IMR-90 (cell line): ENCODE results near the gene CCDC138. TPM values are rescaled to one million over a fixed set of nuclear protein-coding genes. Genes with fewer than 3 reads are reported as not detected.

Experiments used
- ATAC-seq: fragments of 200-7000 bp; cut with Tn5 transposase; 2 replicates; pipeline ENCODE4 v1.9.1; 2020; ENCODE audit warnings: low read depth, mild to moderate bottlenecking, moderate library complexity
- BruUV-seq: library from RNA; stranded (reverse); fragments of 400-500 nt; replicated peaks from 2 replicates; lab custom pipeline; 2021; lab: Mats Ljungman, UMichigan
- CTCF ChIA-PET: fragments of 300-600 bp; formaldehyde crosslinking; extraction: SDS; loops from one replicate; lab custom pipeline; 2021; ENCODE audit warnings: antibody characterized with exemption; lab: Yijun Ruan, JAX
- POLR2A ChIA-PET: fragments of 300-600 bp; sonication (Branson Sonifier 250); formaldehyde crosslinking; loops from one replicate; lab custom pipeline; 2022; ENCODE audit warnings: antibody characterized with exemption; ENCODE audit not compliant: unreplicated experiment; lab: Charles Lee
- DNase-seq: peaks from one replicate; pipeline ENCODE4 v3.0.0; 2013
- H2AFZ ChIP-seq: replicated peaks from 2 replicates; pipeline ENCODE3; 2013; ENCODE audit warnings: low read length, mild to moderate bottlenecking; ENCODE audit not compliant: poor library complexity
- H2AK5ac ChIP-seq: 2 replicates; pipeline ENCODE4 v1.6.1; 2013; ENCODE audit warnings: low read depth, low read length, inconsistent platforms
- H2AK9ac ChIP-seq: replicated peaks from 2 replicates; pipeline ENCODE3; 2013; ENCODE audit warnings: mild to moderate bottlenecking, low read depth, low read length, moderate library complexity; ENCODE audit not compliant: poor library complexity
- H2BK120ac ChIP-seq: 2 replicates; pipeline ENCODE4 v1.6.1; 2013; ENCODE audit warnings: low read depth, low read length, inconsistent platforms
- H2BK15ac ChIP-seq: 3 replicates; pipeline ENCODE4 v1.6.1; 2013; ENCODE audit warnings: low read depth, low read length, inconsistent platforms
- H2BK20ac ChIP-seq: 2 replicates; pipeline ENCODE4 v1.6.1; 2013; ENCODE audit warnings: low read depth, mild to moderate bottlenecking, inconsistent platforms, low read length, moderate library complexity
- H2BK5ac ChIP-seq: 2 replicates; pipeline ENCODE4 v1.6.1; 2013; ENCODE audit warnings: mild to moderate bottlenecking, low read depth, low read length, inconsistent platforms; ENCODE audit not compliant: poor library complexity, severe bottlenecking
- H3K14ac ChIP-seq: replicated peaks from 2 replicates; pipeline ENCODE4 v1.6.1; 2013; ENCODE audit warnings: low read depth, low read length, inconsistent platforms
- H3K18ac ChIP-seq: 2 replicates; pipeline ENCODE4 v1.6.1; 2013; ENCODE audit warnings: low read depth, low read length, control low read depth
- H3K23ac ChIP-seq: 2 replicates; pipeline ENCODE4 v1.6.1; 2013; ENCODE audit warnings: low read depth, low read length, inconsistent platforms
- H3K27ac ChIP-seq: 2 replicates; pipeline ENCODE4 v1.5.1; 2013; ENCODE audit warnings: mild to moderate bottlenecking, control low read depth, low read length; ENCODE audit not compliant: insufficient read depth
- H3K27me3 ChIP-seq: 2 replicates; pipeline ENCODE4 v1.6.1; 2013; ENCODE audit warnings: low read length; ENCODE audit not compliant: control insufficient read depth, insufficient read depth
- H3K36me3 ChIP-seq: 2 replicates; pipeline ENCODE4 v1.6.1; 2013; ENCODE audit warnings: low read length, mixed read lengths; ENCODE audit not compliant: control insufficient read depth, insufficient read depth
- H3K4ac ChIP-seq: 2 replicates; pipeline ENCODE4 v1.6.1; 2013; ENCODE audit warnings: low read depth, low read length, inconsistent platforms
- H3K4me1 ChIP-seq: 2 replicates; pipeline ENCODE4 v1.6.1; 2013; ENCODE audit warnings: low read length, mixed read lengths; ENCODE audit not compliant: control insufficient read depth, insufficient read depth
- H3K4me2 ChIP-seq: 2 replicates; pipeline ENCODE4 v1.6.1; 2013; ENCODE audit warnings: low read depth, mild to moderate bottlenecking, control low read depth, low read length, moderate library complexity
- H3K4me3 ChIP-seq: 2 replicates; pipeline ENCODE4 v1.5.1; 2013; ENCODE audit warnings: low read depth, mild to moderate bottlenecking, control low read depth, low read length, moderate library complexity; ENCODE audit not compliant: insufficient read depth
- H3K56ac ChIP-seq: 2 replicates; pipeline ENCODE4 v1.6.1; 2013; ENCODE audit warnings: low read length, inconsistent platforms; ENCODE audit not compliant: insufficient read depth; ENCODE audit errors: extremely low read depth
- H3K79me1 ChIP-seq, 2 experiments: 2 replicates each; pipeline ENCODE4 v1.6.1; 2013; ENCODE audit warnings: low read length in 2 of 2, inconsistent platforms in 1 of 2, low read depth in 1 of 2
- H3K9ac ChIP-seq: 2 replicates; pipeline ENCODE4 v1.6.1; 2013; ENCODE audit warnings: low read depth, low read length, control low read depth
- H3K9me1 ChIP-seq: 2 replicates; pipeline ENCODE4 v1.6.1; 2013; ENCODE audit warnings: low read length, inconsistent platforms; ENCODE audit not compliant: insufficient read depth
- H3K9me3 ChIP-seq: 2 replicates; pipeline ENCODE4 v1.6.1; 2013; ENCODE audit warnings: low read length; ENCODE audit not compliant: control insufficient read depth, insufficient read depth
- H4K20me1 ChIP-seq: 2 replicates; pipeline ENCODE4 v1.6.1; 2013; ENCODE audit warnings: low read length, inconsistent platforms; ENCODE audit not compliant: insufficient read depth
- H4K5ac ChIP-seq: 2 replicates; pipeline ENCODE4 v1.6.1; 2013; ENCODE audit warnings: mild to moderate bottlenecking, low read depth, low read length, control low read depth
- H4K8ac ChIP-seq, 2 experiments: 2 replicates each; pipeline ENCODE4 v1.6.1; 2013; ENCODE audit warnings: low read depth in 2 of 2, low read length in 2 of 2, control low read depth in 1 of 2, inconsistent platforms in 1 of 2
- H4K91ac ChIP-seq: 2 replicates; pipeline ENCODE4 v1.6.1; 2013; ENCODE audit warnings: low read depth, low read length, inconsistent platforms; ENCODE audit not compliant: insufficient read depth
- BHLHE40 ChIP-seq: fragments of 150-350 bp; IDR thresholded peaks from 2 replicates; pipeline ENCODE4 v1.6.1; 2016; ENCODE audit warnings: mild to moderate bottlenecking, low read depth, low read length
- CEBPB ChIP-seq: IDR thresholded peaks from 2 replicates; pipeline ENCODE4 v1.6.1; 2012; ENCODE audit warnings: low read depth, low read length, improper control_type of control experiment
- CHD1 ChIP-seq: IDR thresholded peaks from 2 replicates; pipeline ENCODE4 v1.6.1; 2012; ENCODE audit warnings: low read depth, low read length, improper control_type of control experiment
- ELK1 ChIP-seq: fragments of 150-350 bp; IDR thresholded peaks from 2 replicates; pipeline ENCODE4 v1.6.1; 2016; ENCODE audit warnings: low read depth, mild to moderate bottlenecking, low read length, moderate library complexity, borderline replicate concordance
- FOS ChIP-seq: fragments of 150-350 bp; IDR thresholded peaks from 2 replicates; pipeline ENCODE4 v1.6.1; 2016; ENCODE audit warnings: low read depth, low read length
- MAFK ChIP-seq: IDR thresholded peaks from 2 replicates; pipeline ENCODE4 v1.6.1; 2012; ENCODE audit warnings: low read depth, low read length, improper control_type of control experiment
- MAZ ChIP-seq: IDR thresholded peaks from 2 replicates; pipeline ENCODE4 v1.6.1; 2012; ENCODE audit warnings: low read depth, mild to moderate bottlenecking, low read length, improper control_type of control experiment, moderate library complexity, borderline replicate concordance
- MXI1 ChIP-seq: IDR thresholded peaks from 2 replicates; pipeline ENCODE4 v1.6.1; 2012; ENCODE audit warnings: low read depth, mild to moderate bottlenecking, low read length, moderate library complexity, borderline replicate concordance
- NFE2L2 ChIP-seq: fragments of 150-350 bp; IDR thresholded peaks from 2 replicates; pipeline ENCODE4 v1.6.1; 2016; ENCODE audit warnings: low read depth, mild to moderate bottlenecking, low read length
- POLR2A ChIP-seq: IDR thresholded peaks from 2 replicates; pipeline ENCODE4 v1.6.1; 2012; ENCODE audit warnings: mild to moderate bottlenecking, low read depth, low read length
- RAD21 ChIP-seq: IDR thresholded peaks from 2 replicates; pipeline ENCODE4 v1.6.1; 2012; ENCODE audit warnings: low read length, improper control_type of control experiment
- RCOR1 ChIP-seq: IDR thresholded peaks from 2 replicates; pipeline ENCODE4 v1.6.1; 2012; ENCODE audit warnings: mild to moderate bottlenecking, low read length, improper control_type of control experiment; ENCODE audit not compliant: insufficient replicate concordance
- RFX5 ChIP-seq: IDR thresholded peaks from 2 replicates; pipeline ENCODE4 v1.8.0; 2012; ENCODE audit warnings: low read depth, mild to moderate bottlenecking, low read length, moderate library complexity
- SMC3 ChIP-seq: fragments of 150-350 bp; IDR thresholded peaks from 2 replicates; pipeline ENCODE4 v1.6.1; 2016; ENCODE audit warnings: low read depth, mild to moderate bottlenecking, antibody characterized with exemption, low read length, moderate library complexity
- WGBS, 2 experiments: methylation state at CpG; one replicate each; pipeline versions ENCODE4 v1.1.5 to v1.1.7; 2013; ENCODE audit warnings: missing lambda C conversion rate in 2 of 2; ENCODE audit not compliant: insufficient read length in 1 of 2; ENCODE audit errors: extremely low coverage in 2 of 2; 5-methylcytosine and 5-hydroxymethylcytosine counted together
- dilution Hi-C: fragments of 300-500 bp; cut with HindIII; formaldehyde crosslinking; loops from one replicate; pipeline ENCODE4 v1.14.3; 2018; ENCODE audit warnings: low sequenced_read_pairs; ENCODE audit not compliant: unreplicated experiment
- in situ Hi-C: fragments of 300-500 bp; cut with MboI; formaldehyde crosslinking; loops from 3 replicates; pipeline ENCODE4 v1.14.3; 2019; ENCODE audit warnings: low sequenced_read_pairs, inconsistent platforms, mixed read lengths
- intact Hi-C: fragments of 100-400 bp; cut with micrococcal nuclease; formaldehyde crosslinking; loops from 2 replicates; pipeline ENCODE4 v1.10.0; 2022
- polyA plus RNA-seq, 3 experiments: library from polyadenylated mRNA; depleted of rRNA; stranded (reverse); fragments of >200 nt; gene quantifications; 2 replicates each; pipeline ENCODE4 v1.2.3, GENCODE V29; 2012; ENCODE audit warnings: low replicate concordance in 1 of 3
- total RNA-seq: library from RNA; depleted of rRNA; stranded (reverse); fragments of >200 nt; gene quantifications from 2 replicates; pipeline ENCODE4 v1.2.3, GENCODE V29; 2012
- TF ChIP-seq, protein P1 (sequence below): fragments of 150-350 bp; IDR thresholded peaks from 2 replicates; pipeline ENCODE4 v1.6.1; 2017; ENCODE audit warnings: mild to moderate bottlenecking, antibody characterized with exemption, low read length, low read depth
- TF ChIP-seq, protein P2 (sequence below): conservative IDR thresholded peaks from 2 replicates; pipeline ENCODE4 v1.5.1; 2012; ENCODE audit warnings: mild to moderate bottlenecking, low read depth, low read length, improper control_type of control experiment

The CCDC138 gene
- total and polyA plus RNA-seq, 2 of the 4 experiments (the other 2 are of a cell fraction): 1.5 to 2.9 TPM

GRCh38 chr2:108854484-108854883, 67.9 kb downstream of the CCDC138 start:
- Histone ChIP-seq H3K4me3 (no peak overlapping the region), H3K23ac (no peak overlapping the region), H3K9me3 (no peaks in the 10 kb centered on the region), H2AK5ac (no peak overlapping the region), H2AK9ac (no peak overlapping the region), H3K4me2 (no peak overlapping the region), H3K4me1 (no peaks in the 10 kb centered on the region), H3K27me3 (no peaks in the 10 kb centered on the region), H2BK120ac (no peak overlapping the region), H3K36me3 (no peaks in the 10 kb centered on the region), H2BK5ac (no peak overlapping the region), H3K14ac (no peak overlapping the region), H3K56ac (no peak overlapping the region), H4K5ac (no peak overlapping the region), H3K18ac (no peak overlapping the region), H3K27ac (no peak overlapping the region), H4K91ac (no peak overlapping the region), H3K4ac (no peak overlapping the region), H3K9me1 (no peaks in the 10 kb centered on the region), H2BK20ac (no peak overlapping the region), H4K20me1 (no peaks in the 10 kb centered on the region), H4K8ac (no peak overlapping the region), H2AFZ (no peak overlapping the region), H2BK15ac (no peak overlapping the region), H3K9ac (no peak overlapping the region), H3K79me1 (no peaks in the 10 kb centered on the region)
- TF ChIP-seq RCOR1 (no peak), MXI1 (no peak), POLR2A (no peak), RFX5 (no peak), BHLHE40 (no peak), CHD1 (no peak), NFE2L2 (no peak), MAZ (no peak), MAFK (no peak), RAD21 (no peak), CEBPB (no peak), SMC3 (no peak), FOS (no peak), ELK1 (no peak)
- TF ChIP-seq, protein P1, sequence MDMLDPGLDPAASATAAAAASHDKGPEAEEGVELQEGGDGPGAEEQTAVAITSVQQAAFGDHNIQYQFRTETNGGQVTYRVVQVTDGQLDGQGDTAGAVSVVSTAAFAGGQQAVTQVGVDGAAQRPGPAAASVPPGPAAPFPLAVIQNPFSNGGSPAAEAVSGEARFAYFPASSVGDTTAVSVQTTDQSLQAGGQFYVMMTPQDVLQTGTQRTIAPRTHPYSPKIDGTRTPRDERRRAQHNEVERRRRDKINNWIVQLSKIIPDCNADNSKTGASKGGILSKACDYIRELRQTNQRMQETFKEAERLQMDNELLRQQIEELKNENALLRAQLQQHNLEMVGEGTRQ: no peak
- TF ChIP-seq, protein P2, sequence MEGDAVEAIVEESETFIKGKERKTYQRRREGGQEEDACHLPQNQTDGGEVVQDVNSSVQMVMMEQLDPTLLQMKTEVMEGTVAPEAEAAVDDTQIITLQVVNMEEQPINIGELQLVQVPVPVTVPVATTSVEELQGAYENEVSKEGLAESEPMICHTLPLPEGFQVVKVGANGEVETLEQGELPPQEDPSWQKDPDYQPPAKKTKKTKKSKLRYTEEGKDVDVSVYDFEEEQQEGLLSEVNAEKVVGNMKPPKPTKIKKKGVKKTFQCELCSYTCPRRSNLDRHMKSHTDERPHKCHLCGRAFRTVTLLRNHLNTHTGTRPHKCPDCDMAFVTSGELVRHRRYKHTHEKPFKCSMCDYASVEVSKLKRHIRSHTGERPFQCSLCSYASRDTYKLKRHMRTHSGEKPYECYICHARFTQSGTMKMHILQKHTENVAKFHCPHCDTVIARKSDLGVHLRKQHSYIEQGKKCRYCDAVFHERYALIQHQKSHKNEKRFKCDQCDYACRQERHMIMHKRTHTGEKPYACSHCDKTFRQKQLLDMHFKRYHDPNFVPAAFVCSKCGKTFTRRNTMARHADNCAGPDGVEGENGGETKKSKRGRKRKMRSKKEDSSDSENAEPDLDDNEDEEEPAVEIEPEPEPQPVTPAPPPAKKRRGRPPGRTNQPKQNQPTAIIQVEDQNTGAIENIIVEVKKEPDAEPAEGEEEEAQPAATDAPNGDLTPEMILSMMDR: no peak
- BruUV-seq: no TSS peak
- no peak for DNase-seq
- no CpG with 5 or more reads among the region's 1 CpG for WGBS, 2 experiments
- dilution Hi-C loops (no loop called here), in situ Hi-C loops (no loop called here), intact Hi-C loops (no loop called here)
- CTCF ChIA-PET: interaction anchor here (0.7 kb wide), 1 partner anchor 12 kb away, joined by 3 read pairs; no protein-coding TSS in a partner anchor
- POLR2A ChIA-PET: no interaction called here
- ATAC-seq: no peak
